SK-N-SH treated with all-trans-retinoic acid at 6 μM for 48 hours (cell line): ENCODE results near the gene ATP8A2.

Experiments used
- ATAC-seq: fragments of 200-7000 bp; cut with Tn5 transposase; 3 replicates; pipeline ENCODE4 v1.9.1; 2020; ENCODE audit warnings: mild to moderate bottlenecking, moderate library complexity
- ARNTL ChIP-seq: fragments of 450-650 bp; formaldehyde crosslinking; IDR thresholded peaks from 2 replicates; pipeline ENCODE4 v1.5.0; 2020; ENCODE audit warnings: low read depth, mild to moderate bottlenecking, moderate library complexity, borderline replicate concordance
- BACH2 ChIP-seq: fragments of 250-450 bp; sonication (Bioruptor Pico); IDR thresholded peaks from 2 replicates; pipeline ENCODE4 v1.9.0; 2021; ENCODE audit warnings: mild to moderate bottlenecking, borderline replicate concordance
- CREB5 ChIP-seq: fragments of 250-450 bp; sonication (Bioruptor Pico); IDR thresholded peaks from 2 replicates; pipeline ENCODE4 v1.5.1; 2020; ENCODE audit warnings: low read depth, mild to moderate bottlenecking, moderate library complexity
- CSDC2 ChIP-seq: fragments of 250-450 bp; sonication (Bioruptor Pico); IDR thresholded peaks from 2 replicates; pipeline ENCODE4 v1.5.0; 2020; ENCODE audit warnings: mild to moderate bottlenecking, moderate library complexity
- CSRNP3 ChIP-seq: fragments of 250-450 bp; sonication (Bioruptor Pico); IDR thresholded peaks from 2 replicates; pipeline ENCODE4 v1.5.1; 2021; ENCODE audit warnings: mild to moderate bottlenecking, moderate library complexity
- ESRRG ChIP-seq: fragments of 250-450 bp; sonication (Bioruptor Pico); IDR thresholded peaks from 2 replicates; pipeline ENCODE4 v1.6.1; 2021; ENCODE audit warnings: mild to moderate bottlenecking
- GLIS3 ChIP-seq: fragments of 250-450 bp; sonication (Bioruptor Pico); IDR thresholded peaks from 2 replicates; pipeline ENCODE4 v1.5.0; 2020; ENCODE audit warnings: mild to moderate bottlenecking, moderate library complexity
- ISL1 ChIP-seq: fragments of 250-450 bp; sonication (Bioruptor Pico); IDR thresholded peaks from 2 replicates; pipeline ENCODE4 v2.1.2; 2022; ENCODE audit warnings: mild to moderate bottlenecking, moderate library complexity
- OSR1 ChIP-seq: fragments of 250-450 bp; sonication (Bioruptor Pico); IDR thresholded peaks from 2 replicates; pipeline ENCODE4 v1.8.0; 2022; ENCODE audit warnings: moderate library complexity, mild to moderate bottlenecking, inconsistent platforms
- PATZ1 ChIP-seq: fragments of 250-450 bp; sonication (Bioruptor Pico); IDR thresholded peaks from 2 replicates; pipeline ENCODE4 v1.8.0; 2020; ENCODE audit warnings: mild to moderate bottlenecking, moderate library complexity, borderline replicate concordance
- POU6F1 ChIP-seq: fragments of 250-450 bp; sonication (Bioruptor Pico); IDR thresholded peaks from 2 replicates; pipeline ENCODE4 v1.8.0; 2021; ENCODE audit warnings: low read depth, mild to moderate bottlenecking, moderate library complexity, borderline replicate concordance
- PPARA ChIP-seq: fragments of 250-450 bp; sonication (Bioruptor Pico); IDR thresholded peaks from 2 replicates; pipeline ENCODE4 v1.5.0; 2020; ENCODE audit warnings: mild to moderate bottlenecking, borderline replicate concordance
- RARB ChIP-seq: fragments of 250-450 bp; sonication (Bioruptor Pico); IDR thresholded peaks from 2 replicates; pipeline ENCODE4 v1.8.0; 2021; ENCODE audit warnings: mild to moderate bottlenecking, moderate library complexity
- SNAI2 ChIP-seq: fragments of 250-450 bp; sonication (Bioruptor Pico); IDR thresholded peaks from 2 replicates; pipeline ENCODE4 v1.5.0; 2020; ENCODE audit warnings: mild to moderate bottlenecking, moderate library complexity
- TCF4 ChIP-seq: fragments of 250-450 bp; sonication (Bioruptor Pico); IDR thresholded peaks from 2 replicates; pipeline ENCODE4 v1.8.0; 2021; ENCODE audit warnings: mild to moderate bottlenecking, moderate library complexity, borderline replicate concordance
- TOX ChIP-seq: fragments of 250-450 bp; sonication (Bioruptor Pico); IDR thresholded peaks from 2 replicates; pipeline ENCODE4 v1.8.0; 2021; ENCODE audit warnings: mild to moderate bottlenecking, moderate library complexity, borderline replicate concordance
- TSHZ2 ChIP-seq: fragments of 250-450 bp; sonication (Bioruptor Pico); IDR thresholded peaks from 2 replicates; pipeline ENCODE4 v1.5.0; 2020; ENCODE audit warnings: mild to moderate bottlenecking, moderate library complexity
- ZC3H10 ChIP-seq: fragments of 250-450 bp; sonication (Bioruptor Pico); IDR thresholded peaks from 2 replicates; pipeline ENCODE4 v1.5.1; 2021; ENCODE audit warnings: mild to moderate bottlenecking, moderate library complexity
- ZFP3 ChIP-seq: fragments of 250-450 bp; sonication (Bioruptor Pico); IDR thresholded peaks from 2 replicates; pipeline ENCODE4 v1.5.0; 2020; ENCODE audit warnings: mild to moderate bottlenecking, moderate library complexity
- ZFP30 ChIP-seq: fragments of 450-650 bp; formaldehyde crosslinking; IDR thresholded peaks from 2 replicates; pipeline ENCODE4 v1.5.0; 2022; ENCODE audit warnings: mild to moderate bottlenecking, moderate library complexity
- ZNF565 ChIP-seq: fragments of 450-650 bp; formaldehyde crosslinking; conservative IDR thresholded peaks from 2 replicates; pipeline ENCODE4 v1.5.0; 2020; ENCODE audit warnings: low read depth, mild to moderate bottlenecking, moderate library complexity
- ZNF70 ChIP-seq: fragments of 450-650 bp; formaldehyde crosslinking; IDR thresholded peaks from 2 replicates; pipeline ENCODE4 v1.5.0; 2020; ENCODE audit warnings: mild to moderate bottlenecking, moderate library complexity

The ATP8A2 gene

GRCh38 chr13:25768838-25769237 is 397.1 kb downstream of the ATP8A2 start:
- TF ChIP-seq OSR1 (CRISPR knock-in tag): no peak
- no peak for TF ChIP-seq SNAI2 (CRISPR knock-in tag)
- TF ChIP-seq ZFP3 (CRISPR knock-in tag): no peak
- TF ChIP-seq BACH2: no peak
- no peak for TF ChIP-seq GLIS3
- TF ChIP-seq RARB (CRISPR knock-in tag): no peak
- ATAC-seq: no peak

GRCh38 chr13:25770601-25771000 is 398.8 kb downstream of the ATP8A2 start:
- no peak for ATAC-seq
- TF ChIP-seq CSDC2 (CRISPR knock-in tag) (no peak), POU6F1 (CRISPR knock-in tag) (no peak), CREB5 (no peak), SNAI2 (CRISPR knock-in tag) (no peak), ISL1 (CRISPR knock-in tag) (no peak), BACH2 (no peak)

- ATAC-seq: no peak
- TF ChIP-seq GLIS3 (no peak), RARB (CRISPR knock-in tag) (no peak), TOX (no peak), BACH2 (no peak), SNAI2 (CRISPR knock-in tag) (no peak), TCF4 (CRISPR knock-in tag) (no peak), CSRNP3 (CRISPR knock-in tag) (no peak), CSDC2 (CRISPR knock-in tag) (no peak), ZC3H10 (CRISPR knock-in tag) (no peak), ISL1 (CRISPR knock-in tag) (no peak), OSR1 (CRISPR knock-in tag) (no peak), POU6F1 (CRISPR knock-in tag) (no peak), ZFP3 (CRISPR knock-in tag) (no peak), ARNTL (CRISPR knock-in tag) (no peak), ZNF70 (CRISPR knock-in tag) (no peak)
Observed at GRCh38 chr13:25771202-25771601, 399.4 kb downstream of the ATP8A2 start.

GRCh38 chr13:25771641-25772478 is 400.1 kb downstream of the ATP8A2 start:
- ATAC-seq: no peak
- TF ChIP-seq ZNF565 (no peak), TSHZ2 (no peak), ZFP30 (CRISPR knock-in tag) (no peak), CREB5 (no peak), PATZ1 (CRISPR knock-in tag) (no peak), ESRRG (no peak), SNAI2 (CRISPR knock-in tag) (no peak), TCF4 (CRISPR knock-in tag) (no peak), GLIS3 (no peak), ZNF70 (CRISPR knock-in tag) (no peak), BACH2 (no peak), ZC3H10 (CRISPR knock-in tag) (no peak), PPARA (CRISPR knock-in tag) (no peak)
